Measurements from ENCODE around the gene SPRING1.

GRCh38 chr12:116727261-116727660 is 10.6 kb downstream of the SPRING1 start:
- no peak for TF ChIP-seq EZH2phosphoT487 (IDR thresholded peaks at IDR 0.05; ENCODE audit: low read depth)
- no peak for TF ChIP-seq CTCF (IDR thresholded peaks at IDR 0.05; ENCODE audit: low read depth, low read length)
